Left cardiac atrium (tissue), 4 donors: ENCODE data around the gene GPR62. TPM values are rescaled to one million over a fixed set of nuclear protein-coding genes. Genes with fewer than 3 reads are reported as not detected.

ENCODE experiments used
- ATAC-seq, 2 donors: fragments of 200-7000 bp; cut with Tn5 transposase; one replicate each; pipeline ENCODE4 v1.9.1; 2020; ENCODE audit warnings: mild to moderate bottlenecking in 2 of 2, moderate library complexity in 2 of 2
- DNase-seq: peaks from one replicate; pipeline ENCODE4 v3.0.0-alpha.2; 2020
- intact Hi-C, 2 donors: fragments of 100-400 bp; cut with DNase I; formaldehyde crosslinking; loops; one replicate each; pipeline versions ENCODE4 v1.14.1 to v1.15.1; 2022 to 2023
- total RNA-seq, 2 donors: library from RNA; stranded (reverse); fragmentation: NEBNext Ultra II Directional; extraction: Animal tissue kit (Norgen Biotek cat#: 25700); gene quantifications; one replicate each; pipeline ENCODE4 v1.2.1, GENCODE V29; 2021
- donor health status: DM: no; HTN: yes; CAD: no.
- donor health status: DM: no; HTN: yes; CAD: no; lungs with severe emphysema.
- donor health status: DM: yes; HTN: yes; CAD: no.
- donor health status: Dilated cardiomyopathy.

GPR62 gene
- total RNA-seq, 2 donors from 2014 or later, result 0.53 TPM; not detected in 1

DNA sequence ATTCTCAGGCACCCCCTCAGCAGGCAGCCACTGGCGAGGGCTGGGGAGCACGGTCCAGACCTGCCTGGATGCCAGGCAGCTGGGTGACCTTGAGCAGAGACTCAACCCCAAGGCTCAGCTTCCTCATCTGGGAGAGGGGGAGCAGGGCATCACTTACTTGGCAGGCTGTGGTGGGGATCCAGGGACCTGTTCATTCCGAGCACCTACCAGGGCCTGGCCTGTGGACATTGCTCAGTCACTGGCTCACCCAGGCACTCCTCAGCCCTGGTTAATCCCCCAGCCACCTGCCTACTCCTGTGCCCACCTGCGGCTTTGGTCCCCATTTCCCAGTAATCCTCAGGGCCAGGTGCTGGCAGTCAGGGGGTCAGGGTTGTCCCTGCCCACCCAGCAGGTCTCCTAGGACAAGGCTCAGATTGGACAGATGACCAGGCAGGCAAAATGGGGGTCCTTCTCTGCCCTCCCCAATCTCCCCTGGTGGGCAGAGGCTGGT lies 49.8 kb downstream of the GPR62 start:
- no peak for DNase-seq
- peak in 1 of 2 donors; percentile 5 for ATAC-seq
- intact Hi-C loops, result loop anchor here (1.0 to 10.0 kb wide), 6 partner anchors 47 to 272 kb away; partner anchors contain the start of gene WDR82 (in 1 of the 2)

DNA sequence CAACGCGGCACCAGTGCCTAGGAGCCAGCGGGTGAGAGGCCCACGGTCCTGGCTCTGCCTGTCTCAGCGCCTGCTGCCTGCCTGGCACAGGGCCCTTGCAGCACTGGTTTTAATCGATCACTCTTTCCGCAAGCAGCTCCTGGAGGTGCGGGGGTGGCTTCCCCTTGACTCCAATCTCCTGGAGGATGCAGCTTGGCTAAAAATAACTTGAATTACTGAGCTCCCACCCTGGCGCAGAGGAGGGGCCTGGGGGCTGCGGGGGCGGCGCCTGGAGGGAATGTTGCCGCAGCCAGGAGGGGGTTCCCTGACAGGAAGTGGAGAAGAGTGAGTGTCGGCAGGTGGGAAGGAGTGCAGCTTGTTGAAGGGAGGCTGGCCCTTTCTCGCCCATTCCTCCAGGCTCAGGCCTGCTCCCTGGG lies 50.4 kb downstream of the GPR62 start:
- intact Hi-C loops, result loop anchor here in 1 of 2 donors (2.0 to 10.0 kb wide), 2 partner anchors 47 to 209 kb away; no protein-coding TSS in a partner anchor
- DNase-seq, result peak; percentile 68

DNA sequence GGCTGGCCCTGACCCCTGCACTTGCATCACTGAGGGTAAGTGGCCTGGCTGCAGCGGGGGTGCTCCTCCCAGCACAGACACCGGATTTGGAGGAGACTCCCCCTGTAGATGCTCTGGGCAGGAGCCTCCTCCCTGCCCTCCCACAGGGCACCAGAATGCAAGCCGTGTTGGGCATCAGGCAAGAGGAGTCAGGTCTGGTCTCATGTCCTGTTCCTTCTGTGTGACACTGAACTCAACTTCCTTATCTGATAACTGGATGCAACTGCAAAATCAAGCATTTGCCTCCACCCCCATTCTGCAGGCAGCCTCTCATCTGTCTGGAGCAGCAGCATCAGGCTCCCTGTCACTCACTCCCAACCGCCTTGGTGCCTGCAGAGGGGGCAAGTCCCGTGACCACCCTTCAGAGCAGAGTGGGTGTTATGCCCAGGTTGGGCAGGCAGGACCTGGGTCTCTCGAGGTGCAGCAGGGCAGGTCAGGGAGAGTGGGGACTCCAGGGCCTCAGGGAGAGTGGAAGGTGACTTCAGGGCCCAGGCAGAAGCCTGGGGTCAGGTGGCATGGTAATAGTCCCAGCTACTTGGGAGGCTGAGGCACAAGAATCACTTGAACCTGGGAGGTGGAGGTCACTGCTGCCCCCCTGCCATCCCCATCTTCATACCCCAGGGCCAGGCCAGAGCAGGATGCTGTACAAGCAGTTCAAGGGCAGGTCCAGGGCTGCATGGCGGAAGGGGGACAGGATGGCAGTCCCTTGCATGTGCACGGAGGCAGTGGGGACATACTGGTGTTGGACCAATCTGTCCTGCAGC lies 51.0 kb downstream of the GPR62 start:
- intact Hi-C loops, result loop anchor here in 1 of 2 donors (10.0 kb wide), 1 partner anchor 209 kb away; no protein-coding TSS in a partner anchor
- ATAC-seq, result peak in 1 of 2 donors; percentile 5

More for the DNA sequence above, 50.4 kb downstream of the GPR62 start:
- peak; percentile 45 to 48 for ATAC-seq

DNA sequence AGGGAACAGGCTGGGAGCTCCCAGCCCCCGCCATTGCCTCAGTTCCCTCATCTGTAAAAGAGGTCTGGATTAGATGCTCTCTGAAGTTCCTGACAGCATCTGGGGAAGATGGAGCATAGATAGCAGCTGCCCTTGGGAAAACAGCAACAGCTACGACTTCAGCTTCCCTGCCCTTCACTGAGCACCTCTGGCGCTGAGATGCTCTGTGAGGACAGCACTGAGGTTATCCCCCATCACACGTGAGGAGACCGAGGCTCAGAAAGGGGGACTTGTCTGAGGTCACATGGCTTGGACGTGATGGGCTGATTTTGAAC lies 51.6 kb downstream of the GPR62 start:
- no peak for DNase-seq
- intact Hi-C loops, result loop anchor here in 1 of 2 donors (10.0 kb wide), 1 partner anchor 208 kb away; no protein-coding TSS in a partner anchor
- no peak for ATAC-seq

More for the DNA sequence above, 51.0 kb downstream of the GPR62 start:
- no peak for DNase-seq

Other genes with a start within 250 kb of the GPR62 start
- gene GRM2, start 248.3 kb upstream of the GPR62 start, total RNA-seq, result under 1 TPM; 0.15 to 0.50 TPM
- gene IQCF6, start 176.1 kb upstream of the GPR62 start, total RNA-seq, result not detected
- not detected for gene IQCF2, start 93.8 kb upstream of the GPR62 start, total RNA-seq
- gene IQCF5, start 79.8 kb upstream of the GPR62 start, total RNA-seq, result not detected
- gene IQCF1, start 52.0 kb upstream of the GPR62 start, total RNA-seq, result not detected
- gene RRP9, start 13.5 kb upstream of the GPR62 start, total RNA-seq, result 10 to 100 TPM in 1 of 2 donors, 1 to 10 TPM in 1; 8.9 to 17.2 TPM
- gene PARP3, start 13.0 kb upstream of the GPR62 start, total RNA-seq, result 10 to 100 TPM; 13.2 to 13.4 TPM
- 10 to 100 TPM; 49.1 to 68.3 TPM for gene PCBP4, start 12.1 kb downstream of the GPR62 start, total RNA-seq
- 10 to 100 TPM; 22.0 to 22.1 TPM for gene ABHD14B, start 18.7 kb downstream of the GPR62 start, total RNA-seq
- gene ABHD14A, start 19.7 kb downstream of the GPR62 start, total RNA-seq, result 10 to 100 TPM; 18.1 to 18.3 TPM
- gene ACY1, start 28.2 kb downstream of the GPR62 start, total RNA-seq, result 10 to 100 TPM; 21.8 to 24.8 TPM
- 100 to 1,000 TPM; 586 to 682 TPM for gene RPL29, start 40.5 kb downstream of the GPR62 start, total RNA-seq
- 10 to 100 TPM; 24.6 to 39.3 TPM for gene DUSP7, start 101.2 kb downstream of the GPR62 start, total RNA-seq
- gene POC1A, start 199.0 kb downstream of the GPR62 start, total RNA-seq, result 1 to 10 TPM; 1.9 to 2.4 TPM
- gene ALAS1, start 242.8 kb downstream of the GPR62 start, total RNA-seq, result 100 to 1,000 TPM; 133 to 147 TPM